HepG2 (cell line): ENCODE data around the gene WWC1. TPM values are rescaled to one million over a fixed set of nuclear protein-coding genes. Genes with fewer than 3 reads are reported as not detected.
A peak's percentile ranks its signal among the peaks of the same experiment; 100 is the strongest.

Source experiments
- ARNT2 ChIP-seq: sonication (generic); formaldehyde crosslinking; IDR thresholded peaks from 2 replicates; pipeline ENCODE4 v1.8.0; 2022; ENCODE audit warnings: mild to moderate bottlenecking, low read depth, missing genetic modification reagents, moderate library complexity
- BRD4 ChIP-seq: sonication (generic); formaldehyde crosslinking; IDR thresholded peaks from 2 replicates; pipeline ENCODE4 v1.4.0; 2020; ENCODE audit warnings: missing genetic modification reagents
- GABPA ChIP-seq, 2 experiments: IDR thresholded peaks; 2 replicates each; pipeline ENCODE4 v1.6.1; 2011 to 2016; ENCODE audit warnings: low read depth in 2 of 2, low read length in 1 of 2, missing biosample characterization in 1 of 2, missing genetic modification characterization in 1 of 2
- HOXA3 ChIP-seq: sonication (generic); formaldehyde crosslinking; IDR thresholded peaks from 2 replicates; pipeline ENCODE4 v1.5.0; 2020; ENCODE audit warnings: missing genetic modification reagents
- PCBP2 ChIP-seq: fragments of 200-400 bp; formaldehyde crosslinking; optimal IDR thresholded peaks from 2 replicates; pipeline ENCODE3; 2018; ENCODE audit warnings: low read length, low read depth; ENCODE audit not compliant: poor library complexity, severe bottlenecking
- PHB2 ChIP-seq: fragments of 450-650 bp; IDR thresholded peaks from 2 replicates; pipeline ENCODE4 v1.6.1; 2018; ENCODE audit not compliant: partially characterized antibody
- PITX1 ChIP-seq: sonication (generic); formaldehyde crosslinking; IDR thresholded peaks from 2 replicates; pipeline ENCODE4 v1.5.1; 2020; ENCODE audit warnings: mild to moderate bottlenecking, missing genetic modification reagents
- RBM39 ChIP-seq: fragments of 200-400 bp; formaldehyde crosslinking; IDR thresholded peaks from one replicate; pipeline ENCODE4 v1.6.1; 2018; ENCODE audit warnings: antibody characterized with exemption, mild to moderate bottlenecking, low read depth, low read length; ENCODE audit not compliant: poor library complexity, severe bottlenecking
- SALL2 ChIP-seq: sonication (generic); formaldehyde crosslinking; IDR thresholded peaks from 2 replicates; pipeline ENCODE4 v1.8.1; 2023; ENCODE audit warnings: mild to moderate bottlenecking, missing genetic modification reagents, inconsistent platforms
- SMAD9 ChIP-seq: sonication (generic); formaldehyde crosslinking; IDR thresholded peaks from 2 replicates; pipeline ENCODE4 v1.5.1; 2020; ENCODE audit warnings: mild to moderate bottlenecking, missing genetic modification reagents
- SP2 ChIP-seq: sonication (generic); formaldehyde crosslinking; IDR thresholded peaks from 2 replicates; pipeline ENCODE4 v1.5.1; 2020; ENCODE audit warnings: mild to moderate bottlenecking, missing genetic modification reagents
- ZBTB34 ChIP-seq: sonication (generic); formaldehyde crosslinking; IDR thresholded peaks from 2 replicates; pipeline ENCODE4 v1.8.0; 2022; ENCODE audit warnings: mild to moderate bottlenecking, missing genetic modification reagents
- ZFP36 ChIP-seq: fragments of 150-350 bp; IDR thresholded peaks from 2 replicates; pipeline ENCODE4 v1.6.1; 2018; ENCODE audit warnings: borderline replicate concordance, low read length, low read depth; ENCODE audit not compliant: partially characterized antibody
- ZNF367 ChIP-seq: sonication (generic); formaldehyde crosslinking; IDR thresholded peaks from 2 replicates; pipeline ENCODE4 v1.4.0; 2020; ENCODE audit warnings: missing genetic modification reagents, borderline replicate concordance
- ZNF431 ChIP-seq: sonication (generic); formaldehyde crosslinking; IDR thresholded peaks from 2 replicates; pipeline ENCODE4 v1.9.0; 2022; ENCODE audit warnings: missing genetic modification reagents, low read depth, mild to moderate bottlenecking, borderline replicate concordance
- ZNF619 ChIP-seq: sonication (generic); formaldehyde crosslinking; IDR thresholded peaks from 2 replicates; pipeline ENCODE4 v1.4.0; 2020; ENCODE audit warnings: mild to moderate bottlenecking, missing genetic modification reagents
- ZNF672 ChIP-seq: sonication (generic); formaldehyde crosslinking; IDR thresholded peaks from 2 replicates; pipeline ENCODE4 v1.8.1; 2022; ENCODE audit warnings: missing genetic modification reagents
- ZSCAN22 ChIP-seq: sonication (generic); formaldehyde crosslinking; IDR thresholded peaks from 2 replicates; pipeline ENCODE4 v1.4.0; 2020; ENCODE audit warnings: mild to moderate bottlenecking, missing genetic modification reagents
- polyA plus RNA-seq, 8 experiments: library from polyadenylated mRNA; depleted of rRNA in 3 of 8; stranded (reverse) in 7 of 8; unstranded in 1 of 8; fragments of >200 nt; fragmentation: Illumina TruSeq in 4 of 8; extraction: Trizol in 4 of 8; gene quantifications; 2 replicates each; pipeline versions ENCODE4 v1.2.1 to v1.2.3, GENCODE V29; 2011 to 2016; ENCODE audit warnings: low read depth in 4 of 8, missing spikeins in 1 of 8, mixed read lengths in 1 of 8; ENCODE audit not compliant: insufficient read depth in 1 of 8
- total RNA-seq, 5 experiments: library from RNA; depleted of rRNA; stranded (reverse); fragments of >200 nt; fragmentation: Illumina TruSeq; extraction: Trizol; gene quantifications; 2 replicates each; pipeline ENCODE4 v1.2.3, GENCODE V29; 2016; ENCODE audit warnings: low read depth in 1 of 5
- TF ChIP-seq, protein P1 (sequence below): sonication (generic); formaldehyde crosslinking; IDR thresholded peaks from 2 replicates; pipeline ENCODE4 v1.5.0; 2020; ENCODE audit warnings: mild to moderate bottlenecking, missing genetic modification reagents, borderline replicate concordance
- TF ChIP-seq, protein P2 (sequence below): sonication (generic); formaldehyde crosslinking; IDR thresholded peaks from 2 replicates; pipeline ENCODE4 v1.4.0; 2020; ENCODE audit warnings: low read depth, missing genetic modification reagents

The WWC1 gene
- total and polyA plus RNA-seq, 2 of the 13 experiments (the other 11 are each of a cell fraction or from before 2014, with no cell fraction given), result 8.3 to 17.9 TPM

- TF ChIP-seq, protein P1, sequence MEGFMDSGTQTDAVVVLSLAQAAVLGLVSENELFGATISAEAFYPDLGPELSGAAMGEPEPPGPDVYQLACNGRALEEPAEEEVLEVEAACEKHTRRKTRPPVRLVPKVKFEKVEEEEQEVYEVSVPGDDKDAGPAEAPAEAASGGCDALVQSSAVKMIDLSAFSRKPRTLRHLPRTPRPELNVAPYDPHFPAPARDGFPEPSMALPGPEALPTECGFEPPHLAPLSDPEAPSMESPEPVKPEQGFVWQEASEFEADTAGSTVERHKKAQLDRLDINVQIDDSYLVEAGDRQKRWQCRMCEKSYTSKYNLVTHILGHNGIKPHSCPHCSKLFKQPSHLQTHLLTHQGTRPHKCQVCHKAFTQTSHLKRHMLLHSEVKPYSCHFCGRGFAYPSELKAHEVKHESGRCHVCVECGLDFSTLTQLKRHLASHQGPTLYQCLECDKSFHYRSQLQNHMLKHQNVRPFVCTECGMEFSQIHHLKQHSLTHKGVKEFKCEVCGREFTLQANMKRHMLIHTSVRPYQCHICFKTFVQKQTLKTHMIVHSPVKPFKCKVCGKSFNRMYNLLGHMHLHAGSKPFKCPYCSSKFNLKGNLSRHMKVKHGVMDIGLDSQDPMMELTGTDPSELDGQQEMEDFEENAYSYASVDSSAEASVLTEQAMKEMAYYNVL (CRISPR knock-in tag), result peak; percentile 78; the same call in 1 of the 2 replicates
- no peak for TF ChIP-seq ZSCAN22
- peak; percentile 86; the same call in 1 of the 2 replicates for TF ChIP-seq ZNF619 (CRISPR knock-in tag)
- TF ChIP-seq RBM39, result peak; percentile 52
- no peak for TF ChIP-seq ZNF367 (CRISPR knock-in tag)
- peak; percentile 72 for TF ChIP-seq SP2 (CRISPR knock-in tag)
- no peak for TF ChIP-seq ZNF431 (CRISPR knock-in tag)
- TF ChIP-seq, protein P2, sequence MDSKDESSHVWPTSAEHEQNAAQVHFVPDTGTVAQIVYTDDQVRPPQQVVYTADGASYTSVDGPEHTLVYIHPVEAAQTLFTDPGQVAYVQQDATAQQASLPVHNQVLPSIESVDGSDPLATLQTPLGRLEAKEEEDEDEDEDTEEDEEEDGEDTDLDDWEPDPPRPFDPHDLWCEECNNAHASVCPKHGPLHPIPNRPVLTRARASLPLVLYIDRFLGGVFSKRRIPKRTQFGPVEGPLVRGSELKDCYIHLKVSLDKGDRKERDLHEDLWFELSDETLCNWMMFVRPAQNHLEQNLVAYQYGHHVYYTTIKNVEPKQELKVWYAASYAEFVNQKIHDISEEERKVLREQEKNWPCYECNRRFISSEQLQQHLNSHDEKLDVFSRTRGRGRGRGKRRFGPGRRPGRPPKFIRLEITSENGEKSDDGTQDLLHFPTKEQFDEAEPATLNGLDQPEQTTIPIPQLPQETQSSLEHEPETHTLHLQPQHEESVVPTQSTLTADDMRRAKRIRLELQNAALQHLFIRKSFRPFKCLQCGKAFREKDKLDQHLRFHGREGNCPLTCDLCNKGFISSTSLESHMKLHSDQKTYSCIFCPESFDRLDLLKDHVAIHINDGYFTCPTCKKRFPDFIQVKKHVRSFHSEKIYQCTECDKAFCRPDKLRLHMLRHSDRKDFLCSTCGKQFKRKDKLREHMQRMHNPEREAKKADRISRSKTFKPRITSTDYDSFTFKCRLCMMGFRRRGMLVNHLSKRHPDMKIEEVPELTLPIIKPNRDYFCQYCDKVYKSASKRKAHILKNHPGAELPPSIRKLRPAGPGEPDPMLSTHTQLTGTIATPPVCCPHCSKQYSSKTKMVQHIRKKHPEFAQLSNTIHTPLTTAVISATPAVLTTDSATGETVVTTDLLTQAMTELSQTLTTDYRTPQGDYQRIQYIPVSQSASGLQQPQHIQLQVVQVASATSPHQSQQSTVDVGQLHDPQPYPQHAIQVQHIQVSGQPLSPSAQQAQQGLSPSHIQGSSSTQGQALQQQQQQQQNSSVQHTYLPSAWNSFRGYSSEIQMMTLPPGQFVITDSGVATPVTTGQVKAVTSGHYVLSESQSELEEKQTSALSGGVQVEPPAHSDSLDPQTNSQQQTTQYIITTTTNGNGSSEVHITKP (CRISPR knock-in tag), result 0 out of 2 replicates have a peak, but pooled peaks have one; percentile 43
- no peak for TF ChIP-seq PCBP2
- no peak for TF ChIP-seq ZFP36
- no peak for TF ChIP-seq PHB2
- TF ChIP-seq SMAD9, result no peak
- TF ChIP-seq ZBTB34 (CRISPR knock-in tag), result no peak
- peak; percentile 35; the same call in 1 of the 2 replicates for TF ChIP-seq ZNF672 (CRISPR knock-in tag)
- TF ChIP-seq HOXA3 (CRISPR knock-in tag), result peak; percentile 94
- TF ChIP-seq PITX1, result peak; percentile 43; the same call in 1 of the 2 replicates
- peak; percentile 98 for TF ChIP-seq GABPA (IDR thresholded peaks at IDR 0.05; ENCODE audit: low read depth, low read length)
- TF ChIP-seq GABPA (CRISPR knock-in tag; IDR thresholded peaks at IDR 0.05; ENCODE audit: low read depth), result peak; percentile 100
- TF ChIP-seq SALL2 (CRISPR knock-in tag), result peak; percentile 90
- peak; percentile 74; the same call in 1 of the 2 replicates for TF ChIP-seq ARNT2 (CRISPR knock-in tag)
- peak; percentile 81 for TF ChIP-seq BRD4
Observed at GRCh38 chr5:168486136-168486879, 194.9 kb downstream of the WWC1 start, which contains the start of gene RARS1 (continued).
